ENCODE data around the gene SCUBE2. TPM values are rescaled to one million over a fixed set of nuclear protein-coding genes. Genes with fewer than 3 reads are reported as not detected.
A peak's percentile ranks its signal among the peaks of the same experiment; 100 is the strongest.

Gene SCUBE2
- total and polyA plus RNA-seq, 8 donors = 1.7 to 37.1 (median 21.8) TPM

DNA sequence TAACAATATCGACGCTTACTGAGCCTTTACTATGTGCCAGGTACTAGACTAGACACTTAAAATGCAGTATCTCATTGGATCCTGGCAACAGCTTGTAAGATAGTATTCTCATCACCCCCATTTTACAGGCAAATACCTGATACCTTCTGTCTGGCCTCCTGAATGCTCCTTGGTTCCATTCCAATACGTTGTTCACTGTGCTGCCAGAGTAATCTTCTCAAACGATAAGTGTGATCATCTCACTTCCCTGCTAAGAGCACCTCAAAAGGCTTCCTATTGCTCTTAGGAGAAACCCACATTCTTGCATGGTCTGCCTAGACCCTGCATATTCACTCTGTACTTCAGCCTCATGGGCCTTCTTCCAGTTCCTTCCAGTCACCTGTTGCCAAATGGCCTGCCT, 86.3 kb downstream of the SCUBE2 start:
- DNase-seq = no peak
- H3K27me3 ChIP-seq = peaks cover 0 to 30% (median 28%) of the 10 kb centered on the region in 3 donors
- H3K4me1 ChIP-seq = peaks cover 18 to 28% (median 20%) of the 10 kb centered on the region in 4 donors
- TF ChIP-seq EP300 (IDR thresholded peaks at IDR 0.05) (no peak), POLR2AphosphoS5 (IDR thresholded peaks at IDR 0.05) (no peak), POLR2A (IDR thresholded peaks at IDR 0.05) (no peak)
- TF ChIP-seq, protein P1, sequence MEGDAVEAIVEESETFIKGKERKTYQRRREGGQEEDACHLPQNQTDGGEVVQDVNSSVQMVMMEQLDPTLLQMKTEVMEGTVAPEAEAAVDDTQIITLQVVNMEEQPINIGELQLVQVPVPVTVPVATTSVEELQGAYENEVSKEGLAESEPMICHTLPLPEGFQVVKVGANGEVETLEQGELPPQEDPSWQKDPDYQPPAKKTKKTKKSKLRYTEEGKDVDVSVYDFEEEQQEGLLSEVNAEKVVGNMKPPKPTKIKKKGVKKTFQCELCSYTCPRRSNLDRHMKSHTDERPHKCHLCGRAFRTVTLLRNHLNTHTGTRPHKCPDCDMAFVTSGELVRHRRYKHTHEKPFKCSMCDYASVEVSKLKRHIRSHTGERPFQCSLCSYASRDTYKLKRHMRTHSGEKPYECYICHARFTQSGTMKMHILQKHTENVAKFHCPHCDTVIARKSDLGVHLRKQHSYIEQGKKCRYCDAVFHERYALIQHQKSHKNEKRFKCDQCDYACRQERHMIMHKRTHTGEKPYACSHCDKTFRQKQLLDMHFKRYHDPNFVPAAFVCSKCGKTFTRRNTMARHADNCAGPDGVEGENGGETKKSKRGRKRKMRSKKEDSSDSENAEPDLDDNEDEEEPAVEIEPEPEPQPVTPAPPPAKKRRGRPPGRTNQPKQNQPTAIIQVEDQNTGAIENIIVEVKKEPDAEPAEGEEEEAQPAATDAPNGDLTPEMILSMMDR (IDR thresholded peaks at IDR 0.05) = no peak
- H3K4me3 ChIP-seq = no peak overlapping the region
- no peaks in the 10 kb centered on the region for H3K36me3 ChIP-seq
- WGBS, 5 donors = 75 to 83% (median 79%) methylated on average over 4 of the region's 4 CpGs
- H3K9me3 ChIP-seq = no peaks in the 10 kb centered on the region
- intact Hi-C loops (cut with DNase I; ENCODE audit: low total_unique reads) = no loop called here
- H3K27ac ChIP-seq = no peak overlapping the region

DNA sequence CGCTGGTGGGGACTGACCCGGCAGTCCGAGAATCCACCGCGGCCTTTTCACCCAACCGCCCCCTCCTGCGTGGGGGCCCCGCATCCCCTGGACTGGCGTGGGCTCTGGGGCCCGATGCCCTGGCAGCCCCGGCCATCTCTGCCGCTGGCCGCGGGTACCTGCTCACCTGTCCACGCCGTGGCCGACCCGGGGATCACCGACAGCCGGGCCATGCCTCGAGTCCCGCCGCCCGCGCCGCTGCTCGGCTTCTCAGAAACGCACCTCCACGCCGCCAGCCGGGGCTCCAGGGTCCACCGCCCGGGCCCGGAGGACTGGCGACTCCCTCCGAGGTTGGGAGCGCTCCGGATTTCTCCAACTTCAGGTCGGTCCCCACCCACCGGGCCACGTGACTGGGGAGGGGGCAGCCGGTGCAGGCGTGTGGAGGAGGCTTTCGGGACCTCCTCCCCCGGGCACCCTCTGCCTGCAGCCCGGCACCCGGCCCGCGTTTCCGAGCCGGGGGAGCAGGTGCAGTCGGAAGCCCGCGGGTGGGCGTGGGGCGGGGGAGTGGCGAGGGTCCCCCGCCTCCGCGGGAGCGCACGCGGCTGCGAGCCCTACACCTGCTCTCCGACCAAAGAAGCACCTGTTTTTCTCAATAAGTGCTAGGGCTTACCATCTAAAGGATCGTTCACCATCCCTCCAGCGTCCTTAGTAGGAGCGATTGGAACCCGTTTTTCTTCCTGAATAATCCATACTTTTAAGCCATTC, 87.0 kb downstream of the SCUBE2 start:
- Histone ChIP-seq H3K27me3 (peaks cover 0 to 30% (median 28%) of the 10 kb centered on the region in 3 donors), H3K27ac (peak overlapping the region in 2 of 5 donors; percentile 15 to 70), H3K4me1 (peaks cover 18 to 28% (median 20%) of the 10 kb centered on the region in 4 donors), H3K4me3 (peak overlapping the region; percentile 48 to 55 (median 54)), H3K9me3 (no peaks in the 10 kb centered on the region), H3K36me3 (no peaks in the 10 kb centered on the region)
- WGBS, 5 donors = 6 to 18% (median 10%) methylated on average over 28 to 68 of the region's 69 CpGs
- peak in 1 of 2 donors; percentile 59 for DNase-seq
- intact Hi-C loops (cut with DNase I; ENCODE audit: low total_unique reads) = no loop called here
- no peak for TF ChIP-seq EP300 (IDR thresholded peaks at IDR 0.05)
- TF ChIP-seq, protein P1 (IDR thresholded peaks at IDR 0.05) = no peak
- TF ChIP-seq POLR2A (IDR thresholded peaks at IDR 0.05) = no peak
- no peak for TF ChIP-seq POLR2AphosphoS5 (IDR thresholded peaks at IDR 0.05)

DNA sequence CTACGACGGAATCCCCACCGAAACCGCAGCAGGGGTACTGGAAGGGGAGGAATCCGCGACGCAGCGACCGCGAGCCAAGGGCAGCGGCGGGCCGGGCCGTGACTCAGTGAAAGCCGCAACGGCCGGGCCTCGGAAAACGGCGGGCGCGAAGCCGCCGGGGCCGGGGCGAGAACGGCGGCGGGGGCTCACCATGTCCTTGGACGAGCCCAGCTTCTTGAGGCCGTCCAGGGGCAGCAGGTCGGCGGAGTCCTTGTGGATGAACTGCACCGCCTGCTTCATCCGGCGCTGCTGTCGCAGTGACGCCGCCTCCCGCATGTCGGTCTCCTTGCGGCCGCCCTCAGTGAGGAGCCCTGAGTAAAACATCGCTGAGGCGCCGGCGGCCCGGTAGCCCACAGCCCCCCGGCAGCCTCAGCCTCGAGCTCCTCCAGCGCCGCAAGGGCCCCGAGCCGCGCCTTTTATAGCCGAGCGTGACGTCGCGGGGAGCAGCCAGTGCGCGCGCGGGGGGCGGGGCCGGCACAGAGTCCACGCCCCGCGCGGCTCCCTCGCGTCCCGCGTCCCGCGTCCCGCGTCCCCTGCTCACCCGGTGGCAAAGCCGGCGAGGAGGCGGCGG, 87.7 kb downstream of the SCUBE2 start, which contains the start of gene NRIP3:
Gene NRIP3, minus strand, starts transcription at position 429 of the 610 bp plus-strand sequence. Its CDS starts 66 bp downstream, at position 363.
- no peaks in the 10 kb centered on the region for H3K9me3 ChIP-seq
- no peaks in the 10 kb centered on the region for H3K36me3 ChIP-seq
- peak within 1 kb of the TSS in 2 of 5 donors; percentile 15 to 70 for H3K27ac ChIP-seq
- peaks cover 0 to 30% (median 28%) of the 10 kb centered on the region in 3 donors for H3K27me3 ChIP-seq
- TF ChIP-seq POLR2AphosphoS5 (IDR thresholded peaks at IDR 0.05) (peak in 1 of 3 donors; percentile 18), EP300 (IDR thresholded peaks at IDR 0.05) (no peak), POLR2A (IDR thresholded peaks at IDR 0.05) (no peak)
- TF ChIP-seq, protein P1 (IDR thresholded peaks at IDR 0.05) = no peak
- H3K4me3 ChIP-seq = peak within 1 kb of the TSS; percentile 48 to 55 (median 54)
- DNase-seq = peak; percentile 81 to 92
- intact Hi-C loops (cut with DNase I; ENCODE audit: low total_unique reads) = no loop called here
- H3K4me1 ChIP-seq = peaks cover 18 to 28% (median 20%) of the 10 kb centered on the region in 4 donors
- 1 to 5% (median 3%) methylated on average over 35 to 83 of the region's 83 CpGs for WGBS, 5 donors

DNA sequence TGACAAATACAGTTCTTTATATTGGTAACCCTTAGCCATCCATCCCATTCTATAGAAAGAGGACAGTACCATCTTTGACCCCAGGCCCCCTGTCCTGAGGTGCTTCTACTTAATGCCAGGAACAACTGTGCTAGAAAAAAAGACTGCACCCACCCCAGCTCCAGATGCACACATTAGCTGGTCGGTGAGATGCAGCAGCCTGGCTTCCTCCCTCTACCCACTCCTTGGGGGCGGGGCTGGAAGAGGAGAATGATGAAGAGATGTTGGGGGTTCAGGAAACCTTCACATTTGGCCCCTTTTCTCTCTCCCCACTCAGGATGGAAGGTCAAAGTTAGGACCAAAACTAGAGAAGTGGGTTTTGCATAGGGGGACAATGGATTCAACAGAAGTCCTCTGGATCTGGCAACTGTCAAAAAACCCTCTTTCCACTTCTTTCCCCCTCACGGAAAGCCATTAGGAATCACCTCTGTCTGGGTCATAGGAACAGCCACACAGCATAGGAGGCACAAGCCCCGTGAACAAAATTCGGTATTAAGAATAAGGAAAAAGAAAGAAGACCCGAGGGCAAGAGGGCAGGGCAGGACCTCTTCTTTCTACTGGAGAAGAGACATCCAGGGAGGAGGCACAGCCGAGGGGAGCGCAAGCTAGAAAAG, 88.4 kb downstream of the SCUBE2 start:
- Histone ChIP-seq H3K4me1 (peaks cover 18 to 28% (median 20%) of the 10 kb centered on the region in 4 donors), H3K27me3 (peaks cover 0 to 30% (median 28%) of the 10 kb centered on the region in 3 donors), H3K4me3 (peak overlapping the region; percentile 48 to 55 (median 54)), H3K36me3 (no peaks in the 10 kb centered on the region), H3K9me3 (no peaks in the 10 kb centered on the region), H3K27ac (peak overlapping the region in 1 of 5 donors; percentile 70)
- DNase-seq = no peak
- TF ChIP-seq, protein P1 (IDR thresholded peaks at IDR 0.05) = no peak
- TF ChIP-seq POLR2A (IDR thresholded peaks at IDR 0.05) (no peak), EP300 (IDR thresholded peaks at IDR 0.05) (no peak), POLR2AphosphoS5 (IDR thresholded peaks at IDR 0.05) (no peak)
- intact Hi-C loops (cut with DNase I; ENCODE audit: low total_unique reads) = no loop called here
- WGBS, 5 donors = 8 to 14% (median 11%) methylated on average over 8 of the region's 8 CpGs
